Activated CD4-positive, CD25-positive, alpha-beta regulatory T cell treated with anti-CD3 and anti-CD28 coated beads, Interleukin-2, amount 50 U/mL, for 16 hours (primary cell): ENCODE results near the gene FBXO27.
"Not testable (repeated sequence)": the region's sequence is repeated elsewhere in the genome, so short reads cannot be mapped to it uniquely, and the experiment has no call there.

Source experiments
- DNase-seq: peaks from one replicate; pipeline ENCODE4 v3.0.0-alpha.2; 2020; ENCODE audit warnings: low read depth, low spot score

The FBXO27 gene

GRCh38 chr19:38988627-38989026, 43.7 kb downstream of the FBXO27 start:
- DNase-seq = not testable (repeated sequence)

GRCh38 chr19:38987745-38988144, 44.6 kb downstream of the FBXO27 start:
- DNase-seq = not testable (repeated sequence)

- DNase-seq = no peak
These were observed 47.1 kb downstream of the FBXO27 start for GRCh38 chr19:38985262-38985661.

- DNase-seq = no peak
These were observed 51.6 kb downstream of the FBXO27 start for GRCh38 chr19:38980583-38981374.

- no peak for DNase-seq
These were observed 52.5 kb downstream of the FBXO27 start for GRCh38 chr19:38979812-38980211.

- DNase-seq = no peak
These were observed 54.0 kb downstream of the FBXO27 start for GRCh38 chr19:38978326-38978689.

GRCh38 chr19:38977445-38978325, 54.7 kb downstream of the FBXO27 start:
- DNase-seq = no peak

- no peak for DNase-seq
These were observed 56.5 kb downstream of the FBXO27 start for GRCh38 chr19:38975861-38976271.

GRCh38 chr19:38975214-38975860, 57.0 kb downstream of the FBXO27 start, which contains the start of gene FBXO17:
Gene FBXO17 (minus strand): TSS chr19:38975742. CDS start chr19:38950319, 25,423 bp downstream.
- DNase-seq = no peak

GRCh38 chr19:38974624-38975213, 57.6 kb downstream of the FBXO27 start:
- DNase-seq = no peak
